Glomerular visceral epithelial cell (primary cell): ENCODE measurements around the gene LENG9.
"Not testable (repeated sequence)": the region's sequence is repeated elsewhere in the genome, so short reads cannot be mapped to it uniquely, and the experiment has no call there.

Experiments used
- DNase-seq: peaks from one replicate; pipeline ENCODE4 v3.0.0-alpha.2; 2016; ENCODE audit errors: extremely low spot score

Gene LENG9

DNA sequence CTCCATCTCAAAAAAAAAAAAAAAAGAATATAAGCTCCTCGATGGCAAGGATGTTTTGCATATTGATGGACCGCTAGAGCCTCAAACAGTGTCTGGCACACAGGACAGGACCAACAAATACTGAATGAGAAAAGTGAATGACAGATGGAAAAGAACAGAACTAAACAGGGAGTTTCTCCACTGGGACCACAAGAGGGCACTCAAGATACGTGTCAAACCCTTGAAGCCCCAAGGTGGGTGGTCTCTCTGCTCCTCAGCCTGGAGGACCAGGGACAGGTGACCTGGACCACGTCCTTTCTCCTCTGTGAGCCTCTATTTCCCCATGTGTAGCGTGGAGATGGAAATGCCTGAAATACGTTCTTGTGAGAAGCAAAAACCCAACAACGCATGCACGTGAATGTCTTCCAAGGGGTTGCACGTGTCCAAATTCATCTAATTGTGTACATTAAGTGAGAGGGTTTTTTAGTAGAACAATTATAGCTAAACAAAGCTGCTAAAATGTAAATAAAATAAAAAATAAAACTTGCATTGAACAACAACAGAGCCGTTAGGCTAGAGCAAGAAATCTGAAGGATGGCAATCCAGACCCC lies 15.2 kb upstream of the LENG9 start:
- peak; percentile 43 for DNase-seq

DNA sequence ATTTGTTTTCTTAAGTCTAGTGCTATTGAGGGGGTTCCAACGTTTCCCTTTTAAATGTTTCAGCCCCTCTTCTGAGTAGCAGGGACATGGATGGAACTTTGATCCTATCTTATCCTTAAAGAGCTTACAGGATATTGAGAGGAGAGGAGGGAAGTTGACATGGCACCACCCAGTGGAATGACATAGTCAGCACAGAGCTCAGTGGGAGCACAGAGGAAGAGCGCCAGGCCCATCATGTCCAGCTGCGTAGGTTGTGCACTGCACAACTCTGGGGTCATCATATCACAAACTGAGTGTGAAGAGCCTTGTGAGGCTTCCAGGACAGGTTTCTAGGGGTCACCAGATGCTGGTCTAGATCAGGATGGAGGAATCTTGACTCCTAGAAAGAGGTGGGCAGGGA lies 14.1 kb upstream of the LENG9 start:
- DNase-seq: no peak

DNA sequence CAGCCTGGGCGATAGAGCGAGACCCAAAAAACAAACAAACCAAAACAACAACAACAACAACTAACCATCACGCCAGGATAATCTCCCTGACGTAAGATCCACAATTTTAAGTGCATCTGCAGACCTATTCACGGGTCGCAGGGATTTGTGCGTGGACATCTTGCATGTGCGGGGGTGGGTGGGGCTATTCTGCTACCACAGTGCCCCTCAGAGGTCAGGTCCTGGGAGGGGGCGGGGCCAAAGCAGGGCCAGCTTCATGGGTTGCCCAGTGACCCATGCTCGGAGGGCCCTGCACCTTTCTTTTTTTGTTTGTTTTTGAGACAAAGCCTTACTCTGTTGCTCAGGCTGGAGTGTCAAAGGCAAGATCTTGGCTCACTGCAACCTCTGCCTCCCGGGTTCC lies 12.1 kb upstream of the LENG9 start:
- DNase-seq: no peak

DNA sequence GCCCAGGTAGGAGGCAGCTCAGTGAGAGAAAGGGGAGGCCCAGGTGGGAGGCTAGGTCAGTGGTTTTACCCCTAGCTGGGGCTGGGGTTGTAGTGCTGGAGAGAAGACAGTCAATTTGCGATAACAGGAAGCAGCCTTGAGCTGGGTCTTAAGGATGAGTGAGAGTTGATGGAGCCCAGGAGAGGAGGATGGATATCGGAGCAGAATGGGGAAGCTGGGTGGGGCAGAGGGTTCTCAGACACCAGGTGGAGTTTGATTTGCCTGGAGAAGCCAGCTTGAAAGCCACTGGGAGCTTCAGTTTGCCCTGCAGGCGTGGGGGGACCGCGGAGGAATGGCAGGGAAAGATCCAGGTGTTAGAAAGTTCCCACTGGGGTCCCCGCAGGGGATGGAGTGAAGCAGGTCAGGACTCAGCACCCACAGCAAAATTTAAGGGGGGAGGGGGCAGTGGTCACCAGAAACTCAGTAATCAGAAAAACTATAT lies 10.4 kb upstream of the LENG9 start:
- DNase-seq: no peak

DNA sequence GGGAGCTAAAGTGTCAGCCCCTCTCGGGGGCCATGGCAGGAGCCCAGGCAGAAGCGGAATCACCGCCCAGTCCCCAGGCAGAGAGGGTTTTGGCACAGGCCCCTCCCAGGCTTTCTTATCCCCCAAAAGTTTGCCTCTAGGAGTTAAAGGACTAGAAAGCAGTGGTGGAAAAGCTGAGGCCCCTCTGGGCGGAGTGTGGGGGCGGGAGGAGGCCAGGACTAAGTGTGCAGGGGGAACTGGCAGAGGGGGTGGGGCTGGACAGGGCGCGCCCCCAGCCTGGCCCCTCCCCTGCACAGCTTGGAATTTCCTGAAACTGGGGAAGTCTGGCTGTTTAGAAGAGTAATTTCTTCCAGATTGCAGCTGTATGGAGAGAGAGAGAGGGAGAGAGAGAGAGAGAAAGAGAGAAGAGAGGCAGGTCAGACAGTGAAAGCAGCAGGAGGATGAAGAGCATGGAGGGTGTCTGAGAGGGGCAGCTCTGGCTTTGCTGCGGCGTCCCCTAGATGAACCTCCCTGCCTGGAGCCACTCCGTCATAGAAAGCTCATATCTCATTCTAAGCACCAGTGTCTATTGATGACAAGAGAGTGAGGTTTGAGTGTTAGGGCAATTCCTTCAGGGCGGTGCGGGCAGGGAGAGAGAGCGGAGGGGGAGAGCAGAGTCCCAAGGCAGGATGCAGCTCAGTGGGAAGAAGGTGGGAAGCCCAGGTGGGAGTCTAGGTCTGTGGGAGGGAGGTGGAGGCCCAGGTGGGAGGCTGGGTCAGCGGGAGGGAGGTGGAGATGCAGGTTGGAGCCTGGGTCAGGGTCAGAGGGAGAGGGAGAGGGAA lies 9.7 kb upstream of the LENG9 start, which contains the start of gene CDC42EP5:
TSS of gene CDC42EP5 (minus strand) at position 226 of the 821 bp plus-strand sequence. CDS start 7,749 bp downstream, outside the sequence.
- DNase-seq: peak; percentile 52

DNA sequence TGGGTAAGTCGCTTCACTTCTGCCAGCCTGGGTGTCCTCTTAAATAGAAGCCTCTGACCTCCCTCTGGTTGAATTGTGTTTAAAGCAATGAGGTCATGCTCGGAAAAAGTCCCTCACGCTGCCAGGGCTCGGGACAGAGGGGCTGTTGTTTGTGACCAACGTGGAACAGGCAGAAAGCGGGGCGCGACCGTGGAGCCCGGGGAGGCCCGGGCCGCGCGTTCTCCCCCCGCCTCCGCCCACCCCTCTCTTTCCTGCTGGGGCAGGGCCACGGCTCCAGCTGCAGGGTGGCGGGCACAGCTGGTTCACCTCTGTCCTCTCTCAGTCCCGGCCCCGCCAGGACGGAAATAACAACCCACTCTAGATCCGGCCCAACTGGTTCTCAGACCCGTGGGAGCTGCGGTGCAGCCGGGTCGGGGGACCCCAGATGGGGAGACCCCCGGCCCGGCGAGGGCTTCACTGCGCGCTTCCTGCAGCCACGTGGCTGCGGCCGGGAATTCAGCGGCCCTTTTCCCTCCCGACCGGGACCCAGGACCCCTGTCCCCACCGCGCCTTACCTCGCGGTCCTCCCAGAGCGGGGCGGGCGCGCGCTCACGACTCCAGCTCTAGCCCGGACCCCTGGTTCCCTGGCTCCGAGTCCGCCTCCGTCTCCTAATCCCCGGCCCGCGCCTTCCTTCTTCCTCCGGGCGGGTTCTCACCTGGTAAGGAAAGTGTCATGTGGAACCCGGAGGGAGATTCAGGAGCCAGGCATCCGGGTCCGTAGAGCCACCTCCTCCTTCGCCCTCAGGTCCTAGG lies 7.6 kb upstream of the LENG9 start:
- DNase-seq: no peak

DNA sequence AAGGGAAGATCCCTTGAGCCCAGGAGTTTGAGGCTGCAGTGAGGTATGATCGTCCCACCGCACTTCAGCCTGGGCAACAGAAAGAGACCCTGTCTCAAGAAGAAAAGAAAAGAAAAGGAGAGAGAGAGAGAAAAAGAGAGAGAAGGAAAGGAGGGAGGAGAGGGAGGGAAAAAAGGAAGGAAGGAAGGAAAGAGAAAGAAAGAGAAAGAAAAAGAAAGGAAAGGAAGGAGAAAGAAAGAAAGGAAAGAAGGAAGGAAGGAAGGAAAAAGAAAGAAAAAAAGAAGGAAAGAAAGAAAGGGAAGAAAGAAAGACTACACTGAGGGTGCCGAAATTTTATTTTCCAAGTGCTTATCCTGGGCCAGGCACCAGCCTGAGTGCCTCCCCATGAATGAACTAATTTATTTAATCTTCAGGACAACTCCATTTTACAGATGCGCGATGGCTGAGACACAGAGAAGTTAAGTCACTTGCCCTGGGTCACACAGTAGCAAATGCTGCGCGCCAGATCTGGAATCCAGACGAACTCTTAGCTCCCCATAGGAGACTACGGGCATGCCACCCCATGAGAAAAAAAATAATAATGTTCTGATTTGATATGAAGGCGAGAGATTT lies 6.8 kb upstream of the LENG9 start:
- no peak for DNase-seq

DNA sequence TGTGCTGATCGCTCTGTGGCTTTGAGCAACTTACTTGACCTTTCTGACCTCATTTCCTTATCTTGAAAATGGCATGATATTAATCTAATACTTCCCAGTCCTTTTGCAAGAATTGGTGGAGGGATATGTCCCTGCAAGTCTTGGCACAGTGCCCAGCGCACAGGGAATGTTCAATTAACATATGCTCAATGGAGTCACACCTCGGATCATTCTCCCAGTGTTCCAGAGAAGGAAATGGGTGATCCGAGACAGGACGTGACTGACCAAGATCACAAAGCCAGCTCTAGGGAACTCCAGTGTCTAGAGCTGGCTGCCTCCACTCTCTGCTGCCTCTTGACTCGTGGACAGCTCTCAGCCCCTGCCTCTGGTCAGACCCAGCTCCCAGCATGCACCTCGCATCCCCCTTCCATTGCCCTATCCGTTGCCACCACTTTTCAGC lies 5.9 kb upstream of the LENG9 start:
- no peak for DNase-seq

DNA sequence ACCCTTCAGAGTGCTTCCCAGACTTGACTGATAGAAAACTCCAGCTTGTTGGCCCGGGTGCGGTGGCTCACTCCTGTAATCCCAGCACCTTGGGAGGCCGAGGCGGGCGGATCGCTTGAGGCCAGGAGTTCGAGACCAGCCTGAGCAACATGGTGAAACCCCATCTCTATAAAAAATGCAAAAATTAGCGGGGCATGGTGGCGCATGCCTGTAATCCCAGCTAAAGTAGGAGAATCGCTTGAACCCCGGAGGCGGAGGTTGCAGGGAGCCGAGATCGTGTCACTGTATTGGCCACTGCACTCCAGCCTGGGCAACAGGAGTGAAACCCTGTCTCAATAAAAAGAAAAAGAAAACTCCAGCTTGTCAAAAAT lies 2.5 kb upstream of the LENG9 start:
- DNase-seq: not testable (repeated sequence)

DNA sequence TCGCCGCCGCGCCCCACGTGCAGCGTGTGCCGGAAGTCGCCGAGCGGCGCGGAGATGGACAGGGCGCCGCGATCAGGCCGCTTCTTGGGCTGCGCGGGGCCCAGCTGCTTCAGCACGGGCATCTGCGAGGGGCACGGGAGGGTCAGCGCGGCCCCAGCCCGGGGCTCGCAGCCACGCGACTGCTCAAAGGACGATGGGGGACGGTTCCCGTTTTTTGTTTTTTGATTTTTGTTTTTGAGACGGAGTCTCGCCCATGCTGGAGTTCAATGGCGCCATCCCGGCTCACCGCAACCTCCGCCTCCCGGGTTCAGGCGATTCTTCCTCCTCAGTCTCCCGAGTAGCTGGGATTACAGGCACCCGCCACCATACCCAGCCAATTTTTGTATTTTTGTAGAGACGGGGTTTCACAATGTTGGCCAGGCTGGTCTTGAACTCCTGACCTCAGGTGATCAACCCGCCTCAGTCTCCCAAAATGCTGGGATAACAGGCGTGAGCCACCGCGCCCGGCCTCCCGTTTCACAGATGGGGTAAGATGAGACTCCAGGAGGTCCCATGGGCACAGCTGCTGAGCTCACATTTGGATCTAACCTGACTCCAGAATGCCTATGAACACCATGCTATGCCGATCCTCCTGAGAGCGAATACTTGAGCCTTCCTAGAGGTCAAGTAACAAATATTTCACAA lies 2.0 kb upstream of the LENG9 start:
- DNase-seq: no peak

DNA sequence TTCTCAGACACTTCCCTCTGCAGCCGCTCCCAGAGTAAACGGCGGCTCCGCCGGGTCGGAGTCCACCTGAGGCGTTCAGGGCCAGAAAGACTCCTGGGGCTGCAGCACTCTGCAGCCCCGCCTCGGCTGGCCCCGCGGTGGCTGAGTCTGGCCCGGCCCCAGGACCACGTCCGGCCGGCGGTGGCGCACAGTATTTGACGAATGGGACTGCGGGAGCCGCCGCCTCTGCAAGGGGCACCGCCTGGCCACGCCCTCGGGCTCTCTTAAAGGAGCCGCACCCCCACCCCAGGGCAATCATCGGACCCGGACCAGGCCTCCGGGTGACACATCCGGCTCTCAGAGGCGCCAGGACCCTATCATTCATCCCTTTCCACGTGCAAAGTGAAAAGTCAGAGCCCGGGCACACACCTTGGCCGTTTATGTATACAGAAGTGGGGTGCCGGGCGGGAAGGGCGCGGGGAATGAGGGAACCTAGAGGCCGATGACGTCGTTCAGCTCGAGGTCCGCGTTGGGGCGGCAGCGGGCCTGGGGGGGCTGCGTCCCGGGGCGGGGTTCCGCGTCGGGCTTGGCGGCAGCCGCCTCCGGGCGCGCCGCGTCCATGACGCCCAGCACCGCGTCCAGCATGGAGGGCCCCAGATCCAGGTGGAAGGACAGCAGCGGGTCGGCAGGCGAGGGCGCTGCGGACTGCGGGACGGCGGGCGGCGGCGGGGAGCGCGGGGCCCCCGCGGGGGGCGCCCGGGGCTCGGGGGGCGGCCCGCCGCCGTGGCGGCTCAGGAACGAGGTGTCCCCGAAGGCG lies 1.2 kb upstream of the LENG9 start:
- peak; percentile 88 for DNase-seq

DNA sequence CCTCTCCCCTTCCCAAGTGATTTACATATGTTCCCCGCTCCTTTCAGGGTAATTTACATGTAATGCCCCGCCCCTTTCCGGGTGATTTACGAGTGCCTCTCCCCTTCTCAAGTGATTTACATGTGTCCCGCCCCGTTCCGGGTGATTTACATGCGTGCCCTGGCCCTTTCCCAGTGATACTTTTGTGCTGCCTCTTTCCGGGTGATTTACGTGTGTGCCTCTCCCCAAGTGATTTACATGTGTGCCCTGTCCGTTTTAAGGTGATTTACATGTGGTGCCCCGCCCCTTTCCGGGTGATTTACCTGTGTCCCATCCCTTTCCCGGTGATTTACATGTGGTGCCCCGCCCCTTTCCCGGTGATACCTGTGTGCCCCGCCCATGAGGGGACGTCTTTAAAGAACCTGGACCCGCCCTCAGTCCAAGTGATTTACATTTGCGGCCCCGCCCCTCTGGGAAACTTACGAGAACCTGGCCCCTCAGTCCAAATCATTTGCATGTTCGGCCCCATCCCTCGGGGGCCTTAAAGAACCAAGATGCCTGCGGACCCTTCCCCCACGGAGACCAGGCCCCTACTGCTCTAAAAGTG lies 559 bp upstream of the LENG9 start:
- DNase-seq: peak; percentile 93

DNA sequence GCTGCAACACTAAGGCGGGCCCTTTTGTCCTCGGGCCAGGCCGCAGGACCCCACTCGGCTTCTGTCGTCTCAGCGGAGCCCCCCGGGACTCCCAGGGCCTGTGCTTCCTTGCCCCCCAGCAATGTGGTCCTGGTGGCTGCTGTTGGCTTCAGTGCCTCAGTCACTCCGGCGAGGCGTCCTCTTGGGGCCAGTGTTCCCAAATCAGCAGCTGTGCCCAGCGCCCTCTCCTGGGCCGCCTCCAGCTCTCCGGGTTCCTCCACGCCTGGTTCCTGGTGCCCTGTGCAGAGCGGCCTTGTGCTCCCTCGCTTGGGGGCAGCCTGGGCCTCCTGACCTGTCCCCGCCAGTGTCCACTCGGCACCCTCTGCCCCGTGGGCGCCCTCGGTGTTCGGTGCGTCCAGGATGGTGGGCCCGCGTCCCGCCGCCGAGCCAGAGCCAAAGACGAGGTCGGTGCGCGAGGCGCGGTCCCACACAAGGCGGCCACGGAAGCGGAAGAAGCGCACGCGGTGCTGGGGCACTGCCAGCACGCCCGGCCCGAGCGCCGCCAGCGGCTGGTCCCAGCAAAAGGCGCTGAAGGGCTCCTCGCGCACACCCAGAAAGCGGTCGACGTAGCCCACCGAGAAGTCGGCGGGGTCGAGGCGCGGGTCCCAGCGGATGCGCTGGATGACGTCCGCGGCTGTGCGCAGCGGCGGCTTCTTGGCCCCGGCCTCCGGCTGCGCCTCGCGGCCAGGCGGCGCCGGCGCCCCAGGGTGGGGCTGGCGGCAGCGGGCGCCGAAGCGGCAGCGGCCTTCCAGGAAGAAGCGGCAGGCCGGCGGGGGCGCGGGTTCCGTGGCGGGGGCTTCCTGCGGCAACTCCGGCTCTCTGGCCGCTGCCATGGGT lies 685 bp downstream of the LENG9 start:
- DNase-seq: peak; percentile 41

DNA sequence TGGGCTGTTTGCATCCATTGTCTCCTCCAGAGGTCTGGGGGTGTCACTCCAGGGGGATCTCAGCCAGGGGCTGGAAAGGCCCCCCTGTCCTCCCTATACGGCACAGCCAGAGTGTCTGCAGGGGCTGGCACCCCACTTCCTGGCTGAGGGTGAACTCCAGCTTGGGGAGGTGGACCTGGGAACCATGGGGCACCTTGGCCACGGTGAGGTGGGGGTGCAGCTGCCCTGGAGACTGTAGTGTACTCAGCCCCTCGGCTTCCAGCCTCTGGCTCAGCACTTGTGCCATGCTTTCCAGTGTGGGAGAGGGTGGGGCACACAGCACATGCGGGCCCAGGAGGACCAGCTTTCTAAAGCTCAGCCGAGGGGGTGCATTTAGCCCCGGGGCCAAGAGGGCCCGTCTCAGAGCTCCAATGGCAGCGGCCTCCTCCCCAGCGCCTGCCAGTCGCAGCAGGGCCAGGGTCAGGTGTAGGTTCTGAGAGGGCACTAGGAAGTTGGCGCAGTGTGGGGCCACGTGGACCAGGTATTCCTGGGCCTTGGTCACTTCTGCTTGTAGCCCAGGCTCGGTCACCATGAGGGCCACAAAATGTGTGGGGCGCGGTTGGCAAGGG lies 1.4 kb downstream of the LENG9 start:
- no peak for DNase-seq

DNA sequence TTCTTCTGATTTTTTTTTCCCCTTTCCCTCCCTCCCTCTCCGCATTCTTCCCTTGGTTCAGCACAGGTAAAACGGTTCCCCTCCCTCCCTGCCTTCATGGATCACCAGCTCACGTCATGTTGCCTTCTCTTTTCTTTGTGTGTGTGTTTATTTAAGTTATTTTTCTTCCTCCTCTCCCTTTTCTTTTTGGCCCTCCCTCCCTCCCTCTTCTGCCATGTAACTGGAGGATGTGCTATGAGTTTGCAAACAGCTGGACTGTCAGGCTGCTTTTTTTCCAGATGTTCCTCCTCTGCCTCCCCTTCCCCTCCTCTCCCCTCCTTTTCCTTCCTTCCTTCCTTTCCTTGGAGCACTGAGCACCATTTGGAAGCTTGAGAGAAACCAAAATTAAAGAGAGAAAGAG lies 2.0 kb downstream of the LENG9 start:
- no peak for DNase-seq

DNA sequence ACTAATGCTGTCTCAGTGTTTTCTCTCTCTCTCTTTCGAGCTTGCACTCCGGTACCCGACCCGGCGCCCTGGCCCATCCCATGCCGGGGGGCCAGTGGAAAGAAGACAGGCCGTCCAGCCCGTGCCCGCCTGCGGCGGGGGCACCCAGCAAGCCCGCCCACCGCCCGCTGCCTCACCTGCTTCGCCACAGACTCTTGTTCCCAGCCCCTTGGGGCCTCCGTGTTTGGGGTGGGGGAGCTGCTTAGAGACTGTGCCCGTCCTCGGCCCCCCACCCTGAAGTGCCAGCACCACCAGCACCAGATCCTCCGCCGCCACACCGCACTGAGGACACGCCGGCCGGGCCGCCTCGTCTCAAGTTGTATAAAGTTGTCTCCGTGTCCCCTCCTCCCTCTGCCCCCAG lies 2.4 kb downstream of the LENG9 start:
- DNase-seq: no peak

DNA sequence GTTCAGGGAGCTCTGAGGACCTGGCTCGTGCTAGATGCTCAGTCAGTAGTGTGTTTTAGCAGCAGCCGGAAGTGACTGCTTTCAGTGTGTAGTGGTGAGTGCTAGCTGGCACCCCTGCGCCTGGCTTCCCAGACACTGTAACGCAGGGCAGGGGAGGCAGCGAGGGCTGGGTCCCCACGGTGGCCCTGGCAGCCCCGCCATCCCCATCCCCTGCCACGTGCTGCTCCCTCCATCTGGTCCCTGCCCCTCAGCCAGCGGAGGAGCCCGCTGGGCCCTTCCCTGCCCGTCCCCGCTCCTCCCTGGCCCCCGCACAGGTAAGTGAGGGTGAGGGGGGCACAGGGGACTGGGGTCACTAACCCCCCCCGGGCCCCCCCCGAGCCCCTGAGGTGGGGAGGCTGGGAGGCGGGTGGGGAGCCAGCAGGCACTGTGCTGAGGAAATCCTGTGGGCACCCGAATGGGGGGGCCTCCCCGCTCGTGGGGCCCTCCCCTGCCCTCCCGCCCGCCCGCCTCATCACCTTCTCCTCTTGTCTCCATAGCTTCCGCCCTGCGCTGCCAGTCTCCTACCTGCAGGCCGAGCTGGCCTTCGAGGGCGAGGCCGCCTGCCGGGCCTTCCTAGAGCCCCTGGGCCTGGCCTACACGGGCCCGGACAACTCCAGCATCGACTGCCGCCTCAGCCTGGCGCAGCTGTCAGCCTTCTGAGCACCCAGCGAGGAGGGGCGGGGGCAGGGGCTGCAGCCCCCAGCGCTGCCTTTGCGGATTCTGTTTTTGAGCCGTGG lies 3.2 kb downstream of the LENG9 start:
- DNase-seq: no peak
